ENCODE results near the gene PIK3R3. TPM values are rescaled to one million over a fixed set of nuclear protein-coding genes. Genes with fewer than 3 reads are reported as not detected.

Gene PIK3R3
- total and polyA plus RNA-seq, 2 experiments from 2014 or later = 8.4 to 16.8 TPM

- no peak for DNase-seq (ENCODE audit: low spot score)
- Histone ChIP-seq H3K36me3 (replicated peaks; ENCODE audit: insufficient read depth, low read depth) (no peaks in the 10 kb centered on the region), H3K4me1 (ENCODE audit: insufficient read depth) (no peaks in the 10 kb centered on the region), H3K4me3 (peak overlapping the region; percentile 68), H3K27me3 (no peaks in the 10 kb centered on the region), H2AFZ (no peak overlapping the region), H3K27ac (no peak overlapping the region), H3K4me2 (peak overlapping the region; percentile 72), H3K9me3 (ENCODE audit: low read depth) (no peaks in the 10 kb centered on the region), H3K9me2 (replicated peaks; ENCODE audit: insufficient read depth) (no peaks in the 10 kb centered on the region), H4K20me1 (ENCODE audit: insufficient read depth, poor library complexity, severe bottlenecking) (no peaks in the 10 kb centered on the region), H3K79me2 (peaks cover 62% of the 10 kb centered on the region)
- TF ChIP-seq, protein P1, sequence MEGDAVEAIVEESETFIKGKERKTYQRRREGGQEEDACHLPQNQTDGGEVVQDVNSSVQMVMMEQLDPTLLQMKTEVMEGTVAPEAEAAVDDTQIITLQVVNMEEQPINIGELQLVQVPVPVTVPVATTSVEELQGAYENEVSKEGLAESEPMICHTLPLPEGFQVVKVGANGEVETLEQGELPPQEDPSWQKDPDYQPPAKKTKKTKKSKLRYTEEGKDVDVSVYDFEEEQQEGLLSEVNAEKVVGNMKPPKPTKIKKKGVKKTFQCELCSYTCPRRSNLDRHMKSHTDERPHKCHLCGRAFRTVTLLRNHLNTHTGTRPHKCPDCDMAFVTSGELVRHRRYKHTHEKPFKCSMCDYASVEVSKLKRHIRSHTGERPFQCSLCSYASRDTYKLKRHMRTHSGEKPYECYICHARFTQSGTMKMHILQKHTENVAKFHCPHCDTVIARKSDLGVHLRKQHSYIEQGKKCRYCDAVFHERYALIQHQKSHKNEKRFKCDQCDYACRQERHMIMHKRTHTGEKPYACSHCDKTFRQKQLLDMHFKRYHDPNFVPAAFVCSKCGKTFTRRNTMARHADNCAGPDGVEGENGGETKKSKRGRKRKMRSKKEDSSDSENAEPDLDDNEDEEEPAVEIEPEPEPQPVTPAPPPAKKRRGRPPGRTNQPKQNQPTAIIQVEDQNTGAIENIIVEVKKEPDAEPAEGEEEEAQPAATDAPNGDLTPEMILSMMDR (IDR thresholded peaks at IDR 0.05; ENCODE audit: poor library complexity) = no peak
- TF ChIP-seq EZH2phosphoT487 (IDR thresholded peaks at IDR 0.05; ENCODE audit: low read depth, severe bottlenecking, unreplicated experiment) (no peak), EZH2 (IDR thresholded peaks at IDR 0.05; ENCODE audit: borderline replicate concordance) (no peak)
- 13% methylated on average over 1 of the region's 1 CpG for WGBS (ENCODE audit: low lambda C conversion rate, missing lambda C conversion rate)
Observed at GRCh38 chr1:46130121-46130520, 2.3 kb downstream of the PIK3R3 start.

GRCh38 chr1:46128344-46128743 lies 4.1 kb downstream of the PIK3R3 start:
- TF ChIP-seq EZH2 (IDR thresholded peaks at IDR 0.05; ENCODE audit: borderline replicate concordance) (no peak), EZH2phosphoT487 (IDR thresholded peaks at IDR 0.05; ENCODE audit: low read depth, severe bottlenecking, unreplicated experiment) (no peak)
- TF ChIP-seq, protein P1 (IDR thresholded peaks at IDR 0.05; ENCODE audit: poor library complexity) = no peak

GRCh38 chr1:46118856-46119255 lies 13.6 kb downstream of the PIK3R3 start:
- Histone ChIP-seq H2AFZ (no peak overlapping the region), H3K9me3 (ENCODE audit: low read depth) (no peaks in the 10 kb centered on the region), H3K27me3 (no peaks in the 10 kb centered on the region), H3K36me3 (replicated peaks; ENCODE audit: insufficient read depth, low read depth) (no peaks in the 10 kb centered on the region), H3K4me3 (no peak overlapping the region), H3K4me1 (ENCODE audit: insufficient read depth) (no peaks in the 10 kb centered on the region), H3K9me2 (replicated peaks; ENCODE audit: insufficient read depth) (no peaks in the 10 kb centered on the region), H3K79me2 (peaks cover 99% of the 10 kb centered on the region), H3K4me2 (no peak overlapping the region), H3K27ac (no peak overlapping the region), H4K20me1 (ENCODE audit: insufficient read depth, poor library complexity, severe bottlenecking) (no peaks in the 10 kb centered on the region)
- DNase-seq (ENCODE audit: low spot score) = no peak
- TF ChIP-seq, protein P1 (IDR thresholded peaks at IDR 0.05; ENCODE audit: poor library complexity) = no peak
- TF ChIP-seq EZH2phosphoT487 (IDR thresholded peaks at IDR 0.05; ENCODE audit: low read depth, severe bottlenecking, unreplicated experiment) = no peak
- TF ChIP-seq EZH2 (IDR thresholded peaks at IDR 0.05; ENCODE audit: borderline replicate concordance) = no peak

More at GRCh38 chr1:46128344-46128743, 4.1 kb downstream of the PIK3R3 start:
- Histone ChIP-seq H3K4me1 (ENCODE audit: insufficient read depth) (no peaks in the 10 kb centered on the region), H3K27me3 (no peaks in the 10 kb centered on the region), H3K4me3 (no peak overlapping the region), H3K27ac (no peak overlapping the region), H3K79me2 (peaks cover 79% of the 10 kb centered on the region), H4K20me1 (ENCODE audit: insufficient read depth, poor library complexity, severe bottlenecking) (no peaks in the 10 kb centered on the region), H3K9me3 (ENCODE audit: low read depth) (no peaks in the 10 kb centered on the region), H3K4me2 (peak overlapping the region; percentile 72), H3K36me3 (replicated peaks; ENCODE audit: insufficient read depth, low read depth) (no peaks in the 10 kb centered on the region), H2AFZ (no peak overlapping the region), H3K9me2 (replicated peaks; ENCODE audit: insufficient read depth) (no peaks in the 10 kb centered on the region)
- no peak for DNase-seq (ENCODE audit: low spot score)
- 97% methylated on average over 3 of the region's 3 CpGs for WGBS (ENCODE audit: low lambda C conversion rate, missing lambda C conversion rate)

All from hepatocyte (in vitro differentiated cells).